HCT116 (cell line): ENCODE data around the gene ELANE. TPM values are rescaled to one million over a fixed set of nuclear protein-coding genes. Genes with fewer than 3 reads are reported as not detected.
A peak's percentile ranks its signal among the peaks of the same experiment; 100 is the strongest.

Experiments
- ATAC-seq: fragments of 200-7000 bp; cut with Tn5 transposase; 2 replicates; pipeline ENCODE4 v1.9.1; 2020; ENCODE audit warnings: mild to moderate bottlenecking, moderate library complexity
- BruUV-seq: library from RNA; stranded (reverse); fragments of 400-500 nt; replicated peaks from 2 replicates; lab custom pipeline; 2021; lab: Mats Ljungman, UMichigan
- CTCF ChIA-PET: fragments of 300-600 bp; sonication (Branson Sonifier 250); formaldehyde crosslinking; loops from one replicate; lab custom pipeline; 2021; ENCODE audit warnings: antibody characterized with exemption; lab: Charles Lee
- POLR2A ChIA-PET: fragments of 300-600, 350-600 bp; sonication (Branson Sonifier 250); formaldehyde crosslinking; loops from one replicate; lab custom pipeline; 2021; ENCODE audit warnings: antibody characterized with exemption; lab: Charles Lee
- RAD21 ChIA-PET, 2 experiments: fragments of 300-600 bp; sonication (Branson Sonifier 250); formaldehyde crosslinking; loops; one replicate each; lab custom pipeline; 2023; ENCODE audit warnings: low total read pairs in 2 of 2; ENCODE audit not compliant: uncharacterized antibody in 2 of 2, unreplicated experiment in 2 of 2, low non-redundant PET in 1 of 2; lab: Charles Lee
- DNase-seq: peaks from one replicate; pipeline ENCODE4 v3.0.0-alpha.2; 2010; ENCODE audit warnings: low read depth, low spot score
- H2AFZ ChIP-seq: fragments of 200-600 bp; shearing (Covaris generic), sonication (generic); 2 replicates; pipeline ENCODE4 v1.6.1; 2017; ENCODE audit warnings: low read depth, mixed run types, mixed read lengths, antibody characterized with exemption, low read length; ENCODE audit not compliant: poor library complexity, severe bottlenecking
- H3K27ac ChIP-seq: 2 replicates; pipeline ENCODE4 v1.5.1; 2012; ENCODE audit warnings: low read depth, low read length
- H3K27me3 ChIP-seq: fragments of 200-600 bp; sonication (generic); 2 replicates; pipeline ENCODE4 v1.6.1; 2016; ENCODE audit warnings: mixed run types, low read length, mixed read lengths; ENCODE audit not compliant: insufficient read depth
- H3K36me3 ChIP-seq, 2 experiments: fragments of 200-500 bp in 1 of 2; fragments of 200-600 bp in 1 of 2; sonication (Bioruptor generic) in 1 of 2; sonication (generic) in 1 of 2; 2 replicates each; pipeline versions ENCODE4 v1.5.1 to v1.6.1; 2014 to 2016; ENCODE audit warnings: low read length in 2 of 2, inconsistent platforms in 1 of 2, mixed read lengths in 1 of 2, mixed run types in 1 of 2; ENCODE audit not compliant: insufficient read depth in 2 of 2, control insufficient read depth in 1 of 2
- H3K4me1 ChIP-seq, 2 experiments: fragments of 200-600 bp in 1 of 2; sonication (generic) in 1 of 2; 2 replicates each; pipeline versions ENCODE4 v1.5.1 to v1.6.1; 2012 to 2017; ENCODE audit warnings: low read length in 2 of 2, inconsistent platforms in 1 of 2, mild to moderate bottlenecking in 1 of 2, mixed read lengths in 1 of 2, mixed run types in 1 of 2, moderate library complexity in 1 of 2; ENCODE audit not compliant: insufficient read depth in 2 of 2, control insufficient read depth in 1 of 2
- H3K4me2 ChIP-seq: fragments of 200-600 bp; sonication (generic); 2 replicates; pipeline ENCODE4 v1.6.1; 2017; ENCODE audit warnings: mixed run types, low read length, mixed read lengths
- H3K4me3 ChIP-seq, 2 experiments: fragments of 200-600 bp in 1 of 2; sonication (generic) in 1 of 2; replicated peaks in 1 of 2; 2 replicates each; pipeline ENCODE4 v1.5.1; 2011 to 2016; ENCODE audit warnings: low read length in 2 of 2, control low read depth in 1 of 2, low read depth in 1 of 2, mild to moderate bottlenecking in 1 of 2, mixed read lengths in 1 of 2, mixed run types in 1 of 2
- H3K79me2 ChIP-seq: fragments of 200-600 bp; sonication (generic); 2 replicates; pipeline ENCODE4 v1.6.1; 2017; ENCODE audit warnings: mild to moderate bottlenecking, mixed run types, low read length, moderate library complexity, mixed read lengths; ENCODE audit not compliant: insufficient read depth
- H3K9ac ChIP-seq: fragments of 200-600 bp; sonication (generic); 2 replicates; pipeline ENCODE4 v1.6.1; 2016; ENCODE audit warnings: low read length, mixed read lengths
- H3K9me2 ChIP-seq: fragments of 200-600 bp; sonication (generic), shearing (Covaris generic); 2 replicates; pipeline ENCODE4 v1.6.1; 2017; ENCODE audit warnings: mixed run types, mild to moderate bottlenecking, moderate library complexity; ENCODE audit not compliant: insufficient read depth
- H3K9me3 ChIP-seq, 2 experiments: fragments of 200-500 bp in 1 of 2; fragments of 200-600 bp in 1 of 2; sonication (Bioruptor generic) in 1 of 2; sonication (generic) in 1 of 2; 2 replicates each; pipeline ENCODE4 v1.6.1; 2014 to 2017; ENCODE audit warnings: low read length in 2 of 2, mixed read lengths in 2 of 2, inconsistent platforms in 1 of 2, low read depth in 1 of 2, mild to moderate bottlenecking in 1 of 2, mixed run types in 1 of 2, moderate library complexity in 1 of 2; ENCODE audit not compliant: control insufficient read depth in 1 of 2, insufficient read depth in 1 of 2
- H4K20me1 ChIP-seq: fragments of 200-600 bp; sonication (generic), shearing (Covaris generic); 2 replicates; pipeline ENCODE4 v1.6.1; 2017; ENCODE audit warnings: mixed run types, mild to moderate bottlenecking, moderate library complexity; ENCODE audit not compliant: insufficient read depth
- CTCF ChIP-seq, 3 experiments: fragments of 200-600 bp in 1 of 3; sonication (generic) in 1 of 3; IDR thresholded peaks in 2 of 3; conservative IDR thresholded peaks in 1 of 3; 2 replicates each; pipeline ENCODE4 v1.5.1; 2012 to 2017; ENCODE audit warnings: low read depth in 2 of 3, low read length in 2 of 3, antibody characterized with exemption in 1 of 3, borderline replicate concordance in 1 of 3, control low read depth in 1 of 3, mild to moderate bottlenecking in 1 of 3, mixed read lengths in 1 of 3, mixed run types in 1 of 3, moderate library complexity in 1 of 3; ENCODE audit not compliant: insufficient read depth in 1 of 3
- EGR1 ChIP-seq: IDR thresholded peaks from 2 replicates; pipeline ENCODE4 v1.6.1; 2012; ENCODE audit warnings: low read depth
- ELF1 ChIP-seq: IDR thresholded peaks from 2 replicates; pipeline ENCODE4 v1.6.1; 2012; ENCODE audit warnings: low read depth, borderline replicate concordance
- POLR2A ChIP-seq: IDR thresholded peaks from 2 replicates; pipeline ENCODE4 v1.7.0; 2011; ENCODE audit warnings: borderline replicate concordance; ENCODE audit not compliant: insufficient read depth, insufficient read length; ENCODE audit errors: extremely low read depth
- TCF7L2 ChIP-seq: IDR thresholded peaks from 2 replicates; pipeline ENCODE4 v1.7.0; 2011; ENCODE audit warnings: borderline replicate concordance, inconsistent platforms; ENCODE audit not compliant: insufficient read depth, insufficient read length; ENCODE audit errors: extremely low read depth
- YY1 ChIP-seq: IDR thresholded peaks from 2 replicates; pipeline ENCODE4 v1.6.1; 2011; ENCODE audit warnings: low read length, low read depth, moderate library complexity, mild to moderate bottlenecking; ENCODE audit not compliant: insufficient replicate concordance; ENCODE audit errors: extremely low read depth
- ZFX ChIP-seq: fragments of 450-650 bp; IDR thresholded peaks from 2 replicates; pipeline ENCODE4 v1.6.1; 2017
- intact Hi-C: fragments of 100-400 bp; cut with micrococcal nuclease; formaldehyde crosslinking; loops from 2 replicates; pipeline ENCODE4 v1.10.0; 2022
- total RNA-seq: library from RNA; stranded (reverse); gene quantifications from one replicate; pipeline ENCODE4 v1.2.1, GENCODE V29; 2021; ENCODE audit not compliant: unreplicated experiment
- TF ChIP-seq, protein P1 (sequence below): IDR thresholded peaks from 2 replicates; pipeline ENCODE4 v1.6.1; 2012; ENCODE audit warnings: low read depth

The ELANE gene
- total RNA-seq, 1 experiment from 2014 or later: not detected

DNA sequence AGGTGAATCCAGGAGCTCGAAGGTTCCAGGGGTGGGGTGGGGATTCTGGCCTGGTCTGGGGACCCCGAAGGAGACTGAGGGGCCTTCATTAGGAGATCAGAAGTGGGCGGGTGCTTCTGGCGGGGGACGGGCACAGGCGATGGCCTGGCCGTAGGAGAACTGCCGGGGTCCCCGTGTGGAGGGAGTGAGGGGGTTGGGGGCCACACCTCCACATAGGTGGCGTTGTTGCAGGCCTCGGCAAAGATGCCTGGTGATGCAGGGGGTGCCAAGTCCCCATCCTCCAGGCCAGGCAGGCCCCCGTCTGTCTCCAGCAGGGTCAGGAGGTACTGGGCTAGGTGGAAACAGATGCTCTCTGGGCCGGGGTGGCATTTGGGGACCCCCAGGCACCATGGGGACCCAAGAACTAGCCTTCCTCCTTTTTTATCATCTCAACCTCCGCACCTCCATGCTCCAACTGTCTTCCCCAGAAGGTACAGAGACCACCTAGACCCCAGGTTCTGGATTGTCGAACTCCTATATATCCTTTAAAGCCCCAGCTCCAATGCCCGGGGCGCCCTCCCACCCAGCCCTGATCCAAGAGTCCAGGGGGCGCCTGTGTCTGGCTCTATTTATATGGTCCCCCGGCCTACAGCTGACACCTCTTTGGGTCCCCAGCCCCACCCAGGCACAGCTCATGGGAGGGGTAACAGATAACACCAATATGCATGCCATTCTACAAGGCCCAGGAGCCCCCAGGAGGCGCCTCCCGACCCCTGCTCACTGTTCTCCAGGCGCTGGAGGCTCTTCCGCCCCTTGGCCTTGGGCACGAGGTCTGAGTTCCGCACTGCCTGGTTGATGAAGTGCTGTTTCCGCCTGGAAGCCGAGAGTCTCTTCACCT is 49.4 kb downstream of the ELANE start:
- peaks cover 6 to 7% of the 10 kb centered on the region in 2 experiments; a peak in 3 of 4 replicates for H3K36me3 ChIP-seq
- no peak for ATAC-seq
- intact Hi-C loops: no loop called here
- no peak overlapping the region for H2AFZ ChIP-seq
- H3K27ac ChIP-seq: peak overlapping the region; percentile 42; the same call in 1 of the 2 replicates
- peaks cover 6 to 16% of the 10 kb centered on the region in 2 experiments; a peak in 3 of 4 replicates for H3K4me1 ChIP-seq
- H4K20me1 ChIP-seq: no peaks in the 10 kb centered on the region
- BruUV-seq: no TSS peak
- CTCF ChIA-PET: no interaction called here
- POLR2A ChIA-PET: no interaction called here
- RAD21 ChIA-PET: no interaction called here
- H3K4me2 ChIP-seq: peak overlapping the region; percentile 41; the same call in 1 of the 2 replicates
- no peak overlapping the region for H3K9ac ChIP-seq
- peaks cover 26% of the 10 kb centered on the region; the same call in 1 of the 2 replicates for H3K79me2 ChIP-seq
- no peaks in the 10 kb centered on the region for H3K9me3 ChIP-seq
- no peak overlapping the region for H3K4me3 ChIP-seq
- no peaks in the 10 kb centered on the region for H3K9me2 ChIP-seq
- no peak for DNase-seq
- TF ChIP-seq POLR2A (no peak), ZFX (no peak)
- TF ChIP-seq, protein P1, sequence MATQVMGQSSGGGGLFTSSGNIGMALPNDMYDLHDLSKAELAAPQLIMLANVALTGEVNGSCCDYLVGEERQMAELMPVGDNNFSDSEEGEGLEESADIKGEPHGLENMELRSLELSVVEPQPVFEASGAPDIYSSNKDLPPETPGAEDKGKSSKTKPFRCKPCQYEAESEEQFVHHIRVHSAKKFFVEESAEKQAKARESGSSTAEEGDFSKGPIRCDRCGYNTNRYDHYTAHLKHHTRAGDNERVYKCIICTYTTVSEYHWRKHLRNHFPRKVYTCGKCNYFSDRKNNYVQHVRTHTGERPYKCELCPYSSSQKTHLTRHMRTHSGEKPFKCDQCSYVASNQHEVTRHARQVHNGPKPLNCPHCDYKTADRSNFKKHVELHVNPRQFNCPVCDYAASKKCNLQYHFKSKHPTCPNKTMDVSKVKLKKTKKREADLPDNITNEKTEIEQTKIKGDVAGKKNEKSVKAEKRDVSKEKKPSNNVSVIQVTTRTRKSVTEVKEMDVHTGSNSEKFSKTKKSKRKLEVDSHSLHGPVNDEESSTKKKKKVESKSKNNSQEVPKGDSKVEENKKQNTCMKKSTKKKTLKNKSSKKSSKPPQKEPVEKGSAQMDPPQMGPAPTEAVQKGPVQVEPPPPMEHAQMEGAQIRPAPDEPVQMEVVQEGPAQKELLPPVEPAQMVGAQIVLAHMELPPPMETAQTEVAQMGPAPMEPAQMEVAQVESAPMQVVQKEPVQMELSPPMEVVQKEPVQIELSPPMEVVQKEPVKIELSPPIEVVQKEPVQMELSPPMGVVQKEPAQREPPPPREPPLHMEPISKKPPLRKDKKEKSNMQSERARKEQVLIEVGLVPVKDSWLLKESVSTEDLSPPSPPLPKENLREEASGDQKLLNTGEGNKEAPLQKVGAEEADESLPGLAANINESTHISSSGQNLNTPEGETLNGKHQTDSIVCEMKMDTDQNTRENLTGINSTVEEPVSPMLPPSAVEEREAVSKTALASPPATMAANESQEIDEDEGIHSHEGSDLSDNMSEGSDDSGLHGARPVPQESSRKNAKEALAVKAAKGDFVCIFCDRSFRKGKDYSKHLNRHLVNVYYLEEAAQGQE: no peak
- TF ChIP-seq, all 23 proteins: peak for 0
- H3K27me3 ChIP-seq: no peaks in the 10 kb centered on the region

DNA sequence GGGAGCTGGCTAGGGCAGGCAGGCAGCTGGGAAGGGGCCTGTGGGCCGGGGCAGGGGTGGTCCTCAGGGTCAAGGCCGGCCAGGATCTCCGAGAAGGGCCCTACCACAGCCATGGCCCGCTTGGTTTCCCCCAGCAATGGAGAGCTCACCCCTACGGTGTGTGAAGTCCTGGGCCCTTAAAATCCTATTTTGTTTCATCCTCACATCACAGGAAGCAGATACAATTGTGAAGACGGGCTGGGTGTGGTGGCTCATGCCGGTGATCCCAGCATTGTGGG is 49.9 kb downstream of the ELANE start:
- RAD21 ChIA-PET: no interaction called here
- Histone ChIP-seq H4K20me1 (no peaks in the 10 kb centered on the region), H3K9me3 (no peaks in the 10 kb centered on the region), H3K9ac (no peak overlapping the region), H3K27ac (peak overlapping the region; percentile 9; the same call in 1 of the 2 replicates), H3K4me1 (peaks cover 6 to 16% of the 10 kb centered on the region in 2 experiments; a peak in 3 of 4 replicates), H3K4me2 (no peak overlapping the region), H3K36me3 (peaks cover 5 to 6% of the 10 kb centered on the region in 2 experiments; a peak in 3 of 4 replicates), H3K27me3 (no peaks in the 10 kb centered on the region), H3K79me2 (peaks cover 32% of the 10 kb centered on the region), H3K9me2 (no peaks in the 10 kb centered on the region), H3K4me3 (no peak overlapping the region), H2AFZ (no peak overlapping the region)
- CTCF ChIA-PET: no interaction called here
- ATAC-seq (no peak), DNase-seq (no peak)
- no TSS peak for BruUV-seq
- POLR2A ChIA-PET: no interaction called here
- intact Hi-C loops: no loop called here
- TF ChIP-seq, protein P1: no peak
- TF ChIP-seq YY1 (no peak), ELF1 (no peak), CTCF (IDR thresholded peaks at IDR 0.05 in 2 of 3, conservative IDR thresholded peaks at IDR 0.05 in 1 of 3; ENCODE audit: borderline replicate concordance in 1 of 3, insufficient read depth in 1 of 3, low read depth in 2 of 3, low read length in 2 of 3) (no peak), EGR1 (no peak), TCF7L2 (no peak)
